Esophagus squamous epithelium (tissue), 5 donors: ENCODE data around the gene IL32. TPM values are rescaled to one million over a fixed set of nuclear protein-coding genes. Genes with fewer than 3 reads are reported as not detected.
A peak's percentile ranks its signal among the peaks of the same experiment; 100 is the strongest.

Experiments
- DNase-seq: peaks from one replicate; lab custom pipeline; 2025; lab: John Stamatoyannopoulos, UW
- H3K27ac ChIP-seq, 4 donors: fragments of 200-600 bp; sonication (generic); one replicate each; pipeline ENCODE4 v1.5.1; 2016 to 2019; ENCODE audit warnings: mild to moderate bottlenecking in 1 of 4
- H3K27me3 ChIP-seq, 4 donors: fragments of 200-600 bp; sonication (generic); 1 replicate in 3 of 4; 2 replicates in 1 of 4; pipeline versions ENCODE4 v1.5.1 to v1.6.0; 2017 to 2021; ENCODE audit warnings: antibody characterized with exemption in 1 of 4
- H3K36me3 ChIP-seq, 3 donors: fragments of 200-600 bp; sonication (generic); one replicate each; pipeline ENCODE4 v1.5.1; 2016 to 2019
- H3K4me1 ChIP-seq, 3 donors: fragments of 200-600 bp; sonication (generic); one replicate each; pipeline ENCODE4 v1.5.1; 2017 to 2019
- H3K4me3 ChIP-seq, 4 donors: fragments of 200-600 bp; sonication (generic); 1 replicate in 3 of 4; 2 replicates in 1 of 4; pipeline ENCODE4 v1.5.1; 2016 to 2019; ENCODE audit warnings: mild to moderate bottlenecking in 2 of 4, moderate library complexity in 1 of 4
- H3K9me3 ChIP-seq, 3 donors: fragments of 200-600 bp; sonication (generic); one replicate each; pipeline ENCODE4 v1.5.1; 2016 to 2019
- CTCF ChIP-seq, 6 experiments: fragments of 450-650 bp in 4 of 6; fragments of 200-600 bp in 2 of 6; sonication (generic) in 2 of 6; IDR thresholded peaks; one replicate each; pipeline ENCODE4 v1.5.1; 2016 to 2019; ENCODE audit warnings: antibody characterized with exemption in 6 of 6, mild to moderate bottlenecking in 4 of 6, moderate library complexity in 4 of 6
- POLR2A ChIP-seq, 4 donors: fragments of 450-650 bp; IDR thresholded peaks; one replicate each; pipeline ENCODE4 v1.6.1; 2017; ENCODE audit warnings: antibody characterized with exemption in 4 of 4, mild to moderate bottlenecking in 4 of 4, moderate library complexity in 3 of 4
- WGBS, 2 donors: methylation state at CpG; one replicate each; pipeline ENCODE4 v1.1.5; 2018; 5-methylcytosine and 5-hydroxymethylcytosine counted together
- intact Hi-C: fragments of 100-400 bp; cut with DNase I; formaldehyde crosslinking; loops from one replicate; pipeline ENCODE4 v1.15.0; 2022
- total RNA-seq, 4 donors: library from RNA; depleted of rRNA; stranded (reverse); fragments of >200 nt; gene quantifications; one replicate each; pipeline ENCODE4 v1.1.0, GENCODE V29; 2016
- donor health status: DM: yes; HTN: yes; CAD: no.

The IL32 gene
- total RNA-seq, 4 donors from 2014 or later = 4.6 to 31.7 (median 17.3) TPM

GRCh38 chr16:3084969-3085670 lies 19.7 kb downstream of the IL32 start:
- WGBS, 2 donors = 70 to 73% methylated on average over 6 to 7 of the region's 7 CpGs
- intact Hi-C loops = no loop called here

DNA sequence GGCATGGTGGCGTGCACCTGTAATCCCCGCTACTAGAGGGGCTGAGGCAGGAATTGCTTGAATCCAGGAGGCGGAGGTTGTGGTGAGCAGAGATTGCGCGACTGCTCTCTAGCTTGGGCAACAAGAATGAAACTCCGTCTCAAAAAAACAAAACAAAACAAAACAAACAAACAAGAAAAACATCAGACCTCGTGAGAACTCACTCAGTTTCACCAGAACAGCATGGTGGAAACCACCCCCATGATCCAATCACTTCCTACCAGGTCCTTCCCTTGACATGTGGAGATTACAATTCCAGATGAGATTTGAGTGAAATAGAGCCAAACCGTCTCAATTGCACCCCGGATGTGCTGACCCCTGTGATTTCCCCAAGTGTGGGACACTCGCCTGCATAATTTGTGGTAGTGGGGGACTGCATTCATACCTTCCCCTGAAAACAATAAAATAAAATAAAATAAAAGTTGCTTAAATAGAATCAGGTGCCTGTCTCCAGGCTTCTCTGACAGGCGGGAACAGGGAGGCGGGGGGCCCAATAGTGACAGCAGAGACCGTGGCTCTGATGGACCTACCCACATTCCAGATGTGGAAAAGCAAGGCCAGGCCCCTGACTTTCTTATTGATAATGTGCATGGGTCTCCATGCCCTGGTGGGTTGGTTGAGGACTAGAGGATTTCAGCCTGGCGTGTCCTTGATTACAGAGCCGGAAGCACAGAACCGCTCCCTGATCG lies 20.6 kb downstream of the IL32 start:
- 82 to 84% methylated on average over 13 to 15 of the region's 17 CpGs for WGBS, 2 donors
- H3K36me3 ChIP-seq = no peaks in the 10 kb centered on the region
- H3K9me3 ChIP-seq = no peaks in the 10 kb centered on the region
- peaks cover 0 to 23% (median 0%) of the 10 kb centered on the region in 3 donors for H3K4me1 ChIP-seq
- no peak for DNase-seq
- H3K4me3 ChIP-seq = peak overlapping the region; percentile 6 to 48 (median 22)
- H3K27me3 ChIP-seq = peaks cover 0 to 22% (median 0%) of the 10 kb centered on the region in 4 donors
- H3K27ac ChIP-seq = peak overlapping the region in 2 of 4 donors; percentile 69 to 84
- intact Hi-C loops = no loop called here
- TF ChIP-seq CTCF (IDR thresholded peaks at IDR 0.05) (no peak), POLR2A (IDR thresholded peaks at IDR 0.05) (no peak)

More at GRCh38 chr16:3084969-3085670, 19.7 kb downstream of the IL32 start:
- H3K36me3 ChIP-seq = no peaks in the 10 kb centered on the region
- TF ChIP-seq CTCF (IDR thresholded peaks at IDR 0.05) = no peak
- no peak for TF ChIP-seq POLR2A (IDR thresholded peaks at IDR 0.05)
- DNase-seq = no peak
- no peak overlapping the region for H3K4me3 ChIP-seq
- H3K27ac ChIP-seq = no peak overlapping the region
- H3K4me1 ChIP-seq = peaks cover 0 to 23% (median 0%) of the 10 kb centered on the region in 3 donors
- H3K9me3 ChIP-seq = no peaks in the 10 kb centered on the region
- peaks cover 0 to 19% (median 0%) of the 10 kb centered on the region in 4 donors for H3K27me3 ChIP-seq

DNA sequence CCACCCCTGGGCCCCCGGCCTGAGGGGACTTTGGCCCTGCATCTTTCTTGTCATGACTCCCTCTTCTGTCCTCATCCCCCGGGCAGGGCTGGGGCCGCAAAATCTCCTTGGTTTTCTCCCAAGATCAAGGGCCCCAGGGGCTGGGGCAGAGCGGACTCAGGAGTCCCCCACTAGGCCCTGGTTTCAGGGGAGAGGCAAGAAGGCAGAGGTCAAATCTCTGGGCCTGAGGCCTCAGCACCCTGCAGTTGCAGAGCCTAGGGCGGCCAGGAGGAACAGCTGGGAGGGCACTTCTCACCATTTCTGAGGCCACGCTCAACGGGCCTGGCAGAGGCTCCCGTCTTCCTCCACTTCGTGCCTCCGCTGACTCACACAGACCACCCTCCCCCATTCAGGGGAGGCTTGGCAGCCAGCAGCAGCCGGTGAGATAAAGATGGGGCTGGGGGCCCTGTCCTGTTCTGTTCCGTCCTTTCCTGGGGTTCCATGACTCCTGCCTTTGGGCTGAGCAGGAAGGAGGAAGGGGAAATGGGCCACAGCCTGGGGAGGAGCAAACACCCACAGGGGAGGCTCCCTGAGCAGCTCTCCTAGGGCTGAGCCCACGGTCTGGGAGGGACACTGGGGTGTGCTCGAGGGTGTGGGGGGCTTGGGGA lies 21.3 kb downstream of the IL32 start:
- Histone ChIP-seq H3K27me3 (peaks cover 0 to 26% (median 0%) of the 10 kb centered on the region in 4 donors), H3K27ac (peak overlapping the region; percentile 19 to 84 (median 50)), H3K4me1 (peaks cover 0 to 23% (median 0%) of the 10 kb centered on the region in 3 donors), H3K36me3 (no peaks in the 10 kb centered on the region), H3K9me3 (no peaks in the 10 kb centered on the region), H3K4me3 (peak overlapping the region; percentile 6 to 48 (median 22))
- no peak for TF ChIP-seq POLR2A (IDR thresholded peaks at IDR 0.05)
- TF ChIP-seq CTCF (IDR thresholded peaks at IDR 0.05) = no peak
- 49 to 80% methylated on average over 2 to 6 of the region's 14 CpGs for WGBS, 2 donors
- no peak for DNase-seq
- intact Hi-C loops = no loop called here

GRCh38 chr16:3087243-3088235 lies 22.1 kb downstream of the IL32 start:
- no peaks in the 10 kb centered on the region for H3K9me3 ChIP-seq
- 50 to 63% methylated on average over 13 to 15 of the region's 18 CpGs for WGBS, 2 donors
- no peaks in the 10 kb centered on the region for H3K36me3 ChIP-seq
- peak in 1 of 6 experiments; percentile 7 for TF ChIP-seq CTCF (IDR thresholded peaks at IDR 0.05)
- no peak for TF ChIP-seq POLR2A (IDR thresholded peaks at IDR 0.05)
- peaks cover 0 to 23% (median 0%) of the 10 kb centered on the region in 3 donors for H3K4me1 ChIP-seq
- intact Hi-C loops = no loop called here
- DNase-seq = no peak
- H3K4me3 ChIP-seq = peak overlapping the region in 3 of 4 donors; percentile 12 to 48 (median 32)
- H3K27ac ChIP-seq = peak overlapping the region; percentile 19 to 84 (median 50)
- peaks cover 0 to 34% (median 0%) of the 10 kb centered on the region in 4 donors for H3K27me3 ChIP-seq
